HCT116 (cell line): ENCODE data around the gene MTMR12. TPM values are rescaled to one million over a fixed set of nuclear protein-coding genes. Genes with fewer than 3 reads are reported as not detected.

Source experiments
- ATAC-seq: fragments of 200-7000 bp; cut with Tn5 transposase; 2 replicates; pipeline ENCODE4 v1.9.1; 2020; ENCODE audit warnings: mild to moderate bottlenecking, moderate library complexity
- BruUV-seq: library from RNA; stranded (reverse); fragments of 400-500 nt; replicated peaks from 2 replicates; lab custom pipeline; 2021; lab: Mats Ljungman, UMichigan
- CTCF ChIA-PET: fragments of 300-600 bp; sonication (Branson Sonifier 250); formaldehyde crosslinking; loops from one replicate; lab custom pipeline; 2021; ENCODE audit warnings: antibody characterized with exemption; lab: Charles Lee
- POLR2A ChIA-PET: fragments of 300-600, 350-600 bp; sonication (Branson Sonifier 250); formaldehyde crosslinking; loops from one replicate; lab custom pipeline; 2021; ENCODE audit warnings: antibody characterized with exemption; lab: Charles Lee
- RAD21 ChIA-PET, 2 experiments: fragments of 300-600 bp; sonication (Branson Sonifier 250); formaldehyde crosslinking; loops; one replicate each; lab custom pipeline; 2023; ENCODE audit warnings: low total read pairs in 2 of 2; ENCODE audit not compliant: uncharacterized antibody in 2 of 2, unreplicated experiment in 2 of 2, low non-redundant PET in 1 of 2; lab: Charles Lee
- DNase-seq: peaks from one replicate; pipeline ENCODE4 v3.0.0-alpha.2; 2010; ENCODE audit warnings: low read depth, low spot score
- H2AFZ ChIP-seq: fragments of 200-600 bp; shearing (Covaris generic), sonication (generic); 2 replicates; pipeline ENCODE4 v1.6.1; 2017; ENCODE audit warnings: low read depth, mixed run types, mixed read lengths, antibody characterized with exemption, low read length; ENCODE audit not compliant: poor library complexity, severe bottlenecking
- H3K27ac ChIP-seq: 2 replicates; pipeline ENCODE4 v1.5.1; 2012; ENCODE audit warnings: low read depth, low read length
- H3K27me3 ChIP-seq: fragments of 200-600 bp; sonication (generic); 2 replicates; pipeline ENCODE4 v1.6.1; 2016; ENCODE audit warnings: mixed run types, low read length, mixed read lengths; ENCODE audit not compliant: insufficient read depth
- H3K36me3 ChIP-seq, 2 experiments: fragments of 200-500 bp in 1 of 2; fragments of 200-600 bp in 1 of 2; sonication (Bioruptor generic) in 1 of 2; sonication (generic) in 1 of 2; 2 replicates each; pipeline versions ENCODE4 v1.5.1 to v1.6.1; 2014 to 2016; ENCODE audit warnings: low read length in 2 of 2, inconsistent platforms in 1 of 2, mixed read lengths in 1 of 2, mixed run types in 1 of 2; ENCODE audit not compliant: insufficient read depth in 2 of 2, control insufficient read depth in 1 of 2
- H3K4me1 ChIP-seq, 2 experiments: fragments of 200-600 bp in 1 of 2; sonication (generic) in 1 of 2; 2 replicates each; pipeline versions ENCODE4 v1.5.1 to v1.6.1; 2012 to 2017; ENCODE audit warnings: low read length in 2 of 2, inconsistent platforms in 1 of 2, mild to moderate bottlenecking in 1 of 2, mixed read lengths in 1 of 2, mixed run types in 1 of 2, moderate library complexity in 1 of 2; ENCODE audit not compliant: insufficient read depth in 2 of 2, control insufficient read depth in 1 of 2
- H3K4me2 ChIP-seq: fragments of 200-600 bp; sonication (generic); 2 replicates; pipeline ENCODE4 v1.6.1; 2017; ENCODE audit warnings: mixed run types, low read length, mixed read lengths
- H3K4me3 ChIP-seq, 2 experiments: fragments of 200-600 bp in 1 of 2; sonication (generic) in 1 of 2; replicated peaks in 1 of 2; 2 replicates each; pipeline ENCODE4 v1.5.1; 2011 to 2016; ENCODE audit warnings: low read length in 2 of 2, control low read depth in 1 of 2, low read depth in 1 of 2, mild to moderate bottlenecking in 1 of 2, mixed read lengths in 1 of 2, mixed run types in 1 of 2
- H3K79me2 ChIP-seq: fragments of 200-600 bp; sonication (generic); 2 replicates; pipeline ENCODE4 v1.6.1; 2017; ENCODE audit warnings: mild to moderate bottlenecking, mixed run types, low read length, moderate library complexity, mixed read lengths; ENCODE audit not compliant: insufficient read depth
- H3K9ac ChIP-seq: fragments of 200-600 bp; sonication (generic); 2 replicates; pipeline ENCODE4 v1.6.1; 2016; ENCODE audit warnings: low read length, mixed read lengths
- H3K9me2 ChIP-seq: fragments of 200-600 bp; sonication (generic), shearing (Covaris generic); 2 replicates; pipeline ENCODE4 v1.6.1; 2017; ENCODE audit warnings: mixed run types, mild to moderate bottlenecking, moderate library complexity; ENCODE audit not compliant: insufficient read depth
- H3K9me3 ChIP-seq, 2 experiments: fragments of 200-500 bp in 1 of 2; fragments of 200-600 bp in 1 of 2; sonication (Bioruptor generic) in 1 of 2; sonication (generic) in 1 of 2; 2 replicates each; pipeline ENCODE4 v1.6.1; 2014 to 2017; ENCODE audit warnings: low read length in 2 of 2, mixed read lengths in 2 of 2, inconsistent platforms in 1 of 2, low read depth in 1 of 2, mild to moderate bottlenecking in 1 of 2, mixed run types in 1 of 2, moderate library complexity in 1 of 2; ENCODE audit not compliant: control insufficient read depth in 1 of 2, insufficient read depth in 1 of 2
- H4K20me1 ChIP-seq: fragments of 200-600 bp; sonication (generic), shearing (Covaris generic); 2 replicates; pipeline ENCODE4 v1.6.1; 2017; ENCODE audit warnings: mixed run types, mild to moderate bottlenecking, moderate library complexity; ENCODE audit not compliant: insufficient read depth
- POLR2AphosphoS5 ChIP-seq: IDR thresholded peaks from 2 replicates; pipeline ENCODE4 v1.6.1; 2011; ENCODE audit warnings: mild to moderate bottlenecking, low read depth, low read length, moderate library complexity
- RAD21 ChIP-seq: IDR thresholded peaks from 2 replicates; pipeline ENCODE4 v1.6.1; 2012; ENCODE audit warnings: low read depth, mild to moderate bottlenecking
- REST ChIP-seq: IDR thresholded peaks from 2 replicates; pipeline ENCODE4 v1.6.1; 2012; ENCODE audit warnings: low read depth
- ZBTB33 ChIP-seq: IDR thresholded peaks from 2 replicates; pipeline ENCODE4 v1.6.1; 2011; ENCODE audit warnings: mild to moderate bottlenecking, low read length, moderate library complexity; ENCODE audit not compliant: insufficient replicate concordance; ENCODE audit errors: extremely low read depth
- ZFX ChIP-seq: fragments of 450-650 bp; IDR thresholded peaks from 2 replicates; pipeline ENCODE4 v1.6.1; 2017
- intact Hi-C: fragments of 100-400 bp; cut with micrococcal nuclease; formaldehyde crosslinking; loops from 2 replicates; pipeline ENCODE4 v1.10.0; 2022
- total RNA-seq: library from RNA; stranded (reverse); gene quantifications from one replicate; pipeline ENCODE4 v1.2.1, GENCODE V29; 2021; ENCODE audit not compliant: unreplicated experiment

The MTMR12 gene
- total RNA-seq, 1 experiment from 2014 or later = 27.3 TPM

- CTCF ChIA-PET = no interaction called here
- no TSS peak for BruUV-seq
- no peaks in the 10 kb centered on the region for H3K9me3 ChIP-seq
Measured at GRCh38 chr5:32265902-32266301, 46.8 kb downstream of the MTMR12 start.

More at GRCh38 chr5:32265902-32266301, 46.8 kb downstream of the MTMR12 start:
- POLR2A ChIA-PET = no interaction called here
- RAD21 ChIA-PET = no interaction called here
- no peaks in the 10 kb centered on the region for H3K9me2 ChIP-seq
- H4K20me1 ChIP-seq = no peaks in the 10 kb centered on the region
- no peak overlapping the region for H3K4me3 ChIP-seq
- intact Hi-C loops = no loop called here
- no peak overlapping the region for H2AFZ ChIP-seq
- H3K9ac ChIP-seq = no peak overlapping the region
- DNase-seq = no peak
- H3K27ac ChIP-seq = no peak overlapping the region
- no peaks in the 10 kb centered on the region for H3K79me2 ChIP-seq
- TF ChIP-seq RAD21 (no peak), POLR2AphosphoS5 (no peak), REST (no peak), ZBTB33 (no peak), ZFX (no peak)
- no peak for ATAC-seq
- no peaks in the 10 kb centered on the region for H3K27me3 ChIP-seq
- H3K4me1 ChIP-seq = peaks cover 0 to 4% of the 10 kb centered on the region in 2 experiments; a peak in 1 of 4 replicates
- no peak overlapping the region for H3K4me2 ChIP-seq
- peaks cover 9 to 15% of the 10 kb centered on the region in 2 experiments; a peak in 3 of 4 replicates for H3K36me3 ChIP-seq
